ENCODE measurements around the gene GRID2. TPM values are rescaled to one million over a fixed set of nuclear protein-coding genes. Genes with fewer than 3 reads are reported as not detected.

The GRID2 gene
- total RNA-seq, 1 experiment from 2014 or later = not detected

DNA sequence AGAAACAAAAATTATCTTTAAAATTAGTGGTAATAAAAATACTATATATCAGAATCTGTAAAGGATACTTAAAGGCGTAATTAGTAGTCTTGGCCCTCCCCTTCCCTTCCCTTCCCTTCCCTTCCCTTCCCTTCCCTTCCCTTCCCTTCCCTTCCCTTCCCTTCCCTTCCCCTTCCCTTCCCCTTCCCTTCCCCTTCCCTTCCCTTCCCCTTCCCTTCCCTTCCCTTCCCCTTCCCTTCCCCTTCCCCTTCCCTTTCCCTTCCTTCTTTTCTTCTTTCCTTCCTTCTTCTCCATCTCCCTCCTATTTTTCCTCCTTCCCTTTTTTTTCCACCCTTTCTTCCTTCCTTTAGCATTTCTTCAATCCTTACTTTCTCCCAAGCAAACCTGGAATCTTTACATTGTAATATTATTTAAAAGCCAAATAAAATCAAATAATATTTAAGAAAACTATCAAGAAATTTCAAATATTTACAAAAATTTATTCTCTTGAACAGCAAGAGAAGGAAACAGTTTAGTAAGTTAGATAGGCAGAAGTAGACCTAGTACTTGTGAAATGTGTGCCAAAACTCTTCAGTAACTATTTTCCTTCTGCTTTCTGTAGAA, 1145.0 kb downstream of the GRID2 start:
- DNase-seq (ENCODE audit: extremely low read depth, low read depth) = no peak

- no peak for DNase-seq (ENCODE audit: extremely low read depth, low read depth)
Measured at GRCh38 chr4:93451954-93452353, 1148.2 kb downstream of the GRID2 start.

DNA sequence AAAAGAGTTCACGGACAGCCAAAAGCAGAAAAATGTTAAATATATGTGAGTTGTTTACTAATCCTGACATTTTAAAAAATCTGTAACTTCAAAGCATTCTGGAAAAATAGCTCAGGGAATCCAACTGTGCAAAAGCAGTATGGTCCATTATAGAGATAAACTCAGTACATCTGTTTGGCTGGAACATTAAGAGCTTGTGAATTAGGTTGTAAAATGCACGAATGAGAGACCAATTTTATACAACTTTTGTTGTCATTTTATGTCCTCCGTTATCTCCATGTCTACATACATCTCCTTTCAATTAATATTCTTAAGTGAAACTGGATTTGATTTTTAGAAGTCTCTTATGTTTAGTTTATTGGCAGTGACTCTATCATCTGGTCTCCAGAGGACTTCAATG, 1157.8 kb downstream of the GRID2 start:
- DNase-seq (ENCODE audit: extremely low read depth, low read depth) = no peak

GRCh38 chr4:93466446-93466845, 1162.7 kb downstream of the GRID2 start:
- no peak for DNase-seq (ENCODE audit: extremely low read depth, low read depth)

DNA sequence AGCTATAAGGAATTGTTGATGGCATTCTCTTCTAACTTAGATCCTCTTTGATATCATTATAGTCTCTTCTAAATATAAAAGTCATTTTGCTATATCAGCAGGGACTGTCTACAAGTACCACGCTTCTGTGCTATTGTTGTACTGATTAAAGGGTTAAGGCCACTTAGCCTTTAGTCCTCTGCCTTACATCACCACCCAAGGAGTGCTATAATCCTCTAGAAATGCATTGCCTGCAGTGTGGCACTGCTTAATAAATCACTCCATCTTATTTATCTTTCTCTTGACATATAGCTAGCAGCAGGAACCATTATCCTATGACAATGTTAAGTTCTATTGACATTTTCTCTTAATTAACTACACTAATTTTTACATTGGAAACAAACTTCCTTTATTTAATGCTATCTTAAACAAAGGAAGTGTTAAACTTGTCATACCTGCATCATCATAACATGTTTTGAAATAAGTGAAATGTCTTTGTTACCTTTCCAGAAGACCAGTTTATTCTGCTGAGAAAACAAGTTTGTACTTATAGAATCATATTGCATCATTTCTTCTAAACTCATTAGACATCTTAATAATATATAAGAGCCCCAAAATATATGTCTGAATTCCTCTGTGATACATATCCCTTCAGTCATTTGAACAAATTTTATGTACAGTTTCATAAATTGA, 1163.9 kb downstream of the GRID2 start:
- no peak for DNase-seq (ENCODE audit: extremely low read depth, low read depth)

GRCh38 chr4:93469560-93469959, 1165.8 kb downstream of the GRID2 start:
- no peak for DNase-seq (ENCODE audit: extremely low read depth, low read depth)

- DNase-seq (ENCODE audit: extremely low read depth, low read depth) = no peak
Measured at GRCh38 chr4:93475730-93476129, 1172.0 kb downstream of the GRID2 start.

DNA sequence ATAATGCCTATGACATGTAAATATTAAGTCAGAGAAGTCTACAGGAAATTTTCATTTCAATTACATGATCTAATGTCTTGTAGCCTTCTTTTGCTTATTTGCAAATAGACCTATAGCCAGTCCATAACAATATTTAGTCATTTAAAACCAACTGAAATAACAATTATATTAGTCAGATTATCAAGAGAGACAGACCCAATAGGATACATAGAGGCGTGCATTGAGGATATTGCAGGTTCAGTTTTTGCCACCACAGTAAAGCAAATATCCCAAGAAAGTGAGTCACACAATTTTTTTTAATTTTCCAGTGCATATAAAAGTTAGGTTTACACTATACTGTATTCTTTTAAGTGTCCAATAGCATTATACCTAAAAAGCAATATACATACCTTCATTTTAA, 1175.0 kb downstream of the GRID2 start:
- no peak for DNase-seq (ENCODE audit: extremely low read depth, low read depth)

- DNase-seq (ENCODE audit: extremely low read depth, low read depth) = no peak
Measured at GRCh38 chr4:93480452-93480851, 1176.7 kb downstream of the GRID2 start.

DNA sequence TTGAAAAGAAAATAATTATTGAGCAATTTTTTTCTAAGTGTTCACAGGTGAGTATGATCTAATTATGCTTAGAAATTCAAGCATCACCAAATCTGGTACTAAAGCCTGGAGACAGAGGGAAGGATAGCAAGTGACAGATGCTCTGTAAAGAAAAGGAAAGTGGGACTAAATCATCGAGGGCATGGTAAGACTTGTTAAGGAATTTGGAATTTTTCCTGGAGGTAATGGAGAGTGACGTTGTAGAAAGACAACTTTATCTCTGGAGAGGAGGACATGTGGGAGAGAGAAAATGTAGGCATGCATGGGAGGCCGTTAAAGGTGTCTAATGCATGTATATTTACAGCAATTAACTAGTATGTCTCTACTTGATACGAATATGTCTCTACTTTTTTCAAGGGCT, 1191.6 kb downstream of the GRID2 start:
- no peak for DNase-seq (ENCODE audit: extremely low read depth, low read depth)

GRCh38 chr4:93501244-93501643, 1197.5 kb downstream of the GRID2 start:
- no peak for DNase-seq (ENCODE audit: extremely low read depth, low read depth)

- DNase-seq (ENCODE audit: extremely low read depth, low read depth) = no peak
Measured at GRCh38 chr4:93501946-93502345, 1198.2 kb downstream of the GRID2 start.

DNA sequence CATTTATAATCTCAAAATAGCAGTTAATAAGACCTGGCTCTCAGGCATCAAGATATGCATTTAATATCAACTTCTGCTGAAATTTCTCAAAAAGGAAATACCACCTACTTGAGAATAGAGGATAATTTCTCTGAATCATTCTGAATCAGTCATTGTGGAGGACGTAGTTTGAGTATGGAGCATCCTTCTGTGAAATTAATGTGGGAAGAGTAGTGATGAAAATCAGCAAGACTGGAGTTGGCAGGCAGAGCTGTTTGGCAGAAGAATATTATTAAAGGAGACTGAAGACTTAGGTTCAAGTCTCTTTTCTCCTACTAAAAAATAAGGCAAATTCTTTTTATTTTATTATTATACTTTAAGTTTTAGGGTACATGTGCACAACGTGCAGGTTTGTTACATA, 1199.2 kb downstream of the GRID2 start:
- DNase-seq (ENCODE audit: extremely low read depth, low read depth) = no peak

DNA sequence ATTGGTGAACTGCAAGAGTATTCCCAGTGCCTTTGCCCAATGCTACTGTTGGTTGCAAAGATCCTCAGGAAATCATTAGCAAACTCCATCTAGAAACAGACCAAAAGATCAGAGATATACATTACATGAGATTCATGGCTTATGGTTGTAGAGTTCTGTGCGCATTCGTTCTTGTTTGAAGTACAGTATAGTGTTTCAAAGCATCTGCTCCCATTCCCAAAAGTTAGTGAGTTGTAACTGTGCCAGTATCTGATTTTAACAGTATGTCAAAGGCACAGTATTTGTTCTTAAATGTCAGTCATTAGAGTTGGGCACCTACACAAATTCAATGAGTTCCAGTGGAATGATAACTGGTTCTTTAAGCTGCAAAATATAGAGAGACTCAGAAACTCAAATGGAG, 1210.1 kb downstream of the GRID2 start:
- DNase-seq (ENCODE audit: extremely low read depth, low read depth) = no peak

DNA sequence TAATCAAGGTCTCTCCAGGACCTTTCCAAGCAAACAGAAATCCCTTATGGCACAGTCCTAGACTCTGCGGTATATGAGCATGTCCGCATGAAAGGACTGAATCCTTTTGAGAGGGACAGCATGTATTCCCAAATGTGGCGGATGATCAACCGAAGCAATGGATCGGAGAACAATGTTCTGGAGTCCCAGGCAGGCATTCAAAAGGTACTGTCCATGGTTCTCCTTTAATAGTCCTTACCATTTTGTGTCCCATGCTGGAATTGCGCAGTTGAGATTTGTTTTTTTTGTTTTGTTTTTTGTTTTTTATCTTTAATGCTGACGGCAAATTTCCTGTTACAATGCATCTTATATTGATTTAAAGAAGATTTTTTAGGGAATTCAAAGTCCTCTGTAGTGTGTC, 1211.4 kb downstream of the GRID2 start:
- DNase-seq (ENCODE audit: extremely low read depth, low read depth) = no peak

DNA sequence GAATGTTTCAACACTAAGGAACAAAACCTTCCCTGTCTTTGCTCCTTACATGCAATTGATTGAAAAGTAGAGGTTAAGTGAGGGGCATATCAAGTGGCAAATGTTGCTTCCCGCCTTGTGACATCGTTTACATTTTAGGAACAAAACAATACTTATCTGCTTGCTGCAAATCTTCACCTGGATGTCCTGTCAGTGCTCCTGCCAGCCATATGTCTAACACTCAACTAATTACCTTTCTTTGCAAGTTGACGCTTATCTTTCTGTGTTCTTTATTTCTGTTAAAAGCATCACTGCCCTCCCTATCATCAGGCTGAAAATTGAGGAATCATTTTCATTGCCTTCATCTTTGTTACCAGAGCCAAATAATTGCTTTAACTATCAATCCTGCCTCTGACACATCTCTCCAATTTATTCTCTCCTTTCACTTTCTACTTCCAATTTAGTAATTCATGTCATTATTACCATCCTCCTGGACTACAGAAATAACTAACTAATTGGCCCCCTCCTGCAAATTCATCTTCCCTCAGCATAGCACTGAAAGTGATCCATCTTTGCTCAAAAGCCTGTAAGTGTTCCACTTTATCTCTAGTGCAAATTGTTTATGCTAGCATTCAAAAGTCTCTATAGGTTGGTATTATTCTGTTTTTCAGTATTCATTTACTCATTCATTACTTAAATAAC, 1226.1 kb downstream of the GRID2 start:
- DNase-seq (ENCODE audit: extremely low read depth, low read depth) = no peak

DNA sequence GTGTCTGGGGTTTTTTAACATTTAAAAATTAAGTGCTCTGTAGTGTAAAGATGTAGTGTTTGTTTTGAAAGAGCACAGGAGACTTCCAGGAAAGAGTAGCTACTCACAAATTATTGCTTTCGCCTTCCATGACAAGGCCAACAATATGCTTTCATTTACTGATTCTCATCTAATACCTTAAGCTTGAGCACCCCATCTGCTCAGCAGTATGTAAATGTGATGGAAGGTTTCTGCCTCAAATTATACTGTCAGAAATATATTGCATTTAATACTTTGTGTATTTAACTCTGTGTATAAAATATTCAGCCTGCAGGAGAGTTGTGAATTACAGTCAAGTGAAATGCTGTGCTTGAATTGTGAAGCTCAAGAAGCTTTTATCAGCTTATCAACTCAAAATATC, 1228.5 kb downstream of the GRID2 start:
- DNase-seq (ENCODE audit: extremely low read depth, low read depth) = no peak

GRCh38 chr4:93540562-93540961, 1236.8 kb downstream of the GRID2 start:
- no peak for DNase-seq (ENCODE audit: extremely low read depth, low read depth)

GRCh38 chr4:93561842-93562241, 1258.1 kb downstream of the GRID2 start:
- no peak for DNase-seq (ENCODE audit: extremely low read depth, low read depth)

GRCh38 chr4:93568758-93569157, 1265.0 kb downstream of the GRID2 start:
- no peak for DNase-seq (ENCODE audit: extremely low read depth, low read depth)

DNA sequence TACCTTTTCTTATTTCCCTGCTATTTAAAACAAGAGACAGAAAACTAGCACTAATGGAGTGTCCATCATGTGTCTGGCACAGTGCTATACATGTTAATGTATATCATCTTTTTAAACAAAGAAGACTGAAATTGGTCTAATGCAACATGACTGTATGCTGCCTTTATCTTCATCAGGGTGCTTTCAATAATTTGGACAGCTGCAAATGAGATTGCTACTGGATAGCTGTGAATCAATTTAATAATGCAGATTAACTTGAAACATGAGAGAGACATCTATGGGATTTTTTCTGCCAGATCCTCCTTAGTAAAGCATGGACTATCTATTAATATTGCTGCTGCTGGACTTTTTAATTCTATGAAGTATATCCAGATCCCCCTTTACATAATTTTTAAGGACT, 1269.5 kb downstream of the GRID2 start:
- no peak for DNase-seq (ENCODE audit: extremely low read depth, low read depth)

DNA sequence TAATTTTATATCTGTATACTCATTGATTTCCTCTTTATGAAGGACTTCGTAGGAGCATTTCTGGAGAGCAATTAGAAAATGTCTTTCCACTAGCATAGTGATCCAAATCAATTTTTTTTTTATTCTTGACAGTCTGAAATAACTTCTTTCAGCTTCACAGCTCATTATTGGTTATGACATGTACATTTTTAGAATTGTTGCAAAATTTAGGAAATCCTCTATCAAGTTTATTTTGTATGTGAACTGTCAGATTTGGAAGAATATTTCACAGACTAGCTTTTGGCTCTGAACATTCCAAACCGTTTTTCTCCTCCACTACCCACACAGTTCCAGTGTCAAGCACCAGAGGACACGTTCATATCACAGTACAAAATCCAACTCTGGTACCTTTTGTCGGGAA, 1275.2 kb downstream of the GRID2 start:
- no peak for DNase-seq (ENCODE audit: extremely low read depth, low read depth)

All from NCI-H460 (cell line).